Activated naive CD8-positive, alpha-beta T cell treated with anti-CD3 and anti-CD28 coated beads, Interleukin-2, amount 50 U/mL, for 24 hours (primary cell): ENCODE results near the gene RTP2.

Source experiments
- ATAC-seq: fragments of 150-1000 bp; cut with Tn5 transposase; one replicate; pipeline ENCODE4 v1.10.0; 2021
- DNase-seq: peaks from one replicate; pipeline ENCODE4 v3.0.0; 2021
- H3K27ac Mint-ChIP-seq: one replicate; pipeline ENCODE4 v1.8.0; 2021; ENCODE audit warnings: mild to moderate bottlenecking, mixed read lengths
- H3K27me3 Mint-ChIP-seq: one replicate; pipeline ENCODE4 v1.8.0; 2021; ENCODE audit warnings: mixed read lengths
- H3K36me3 Mint-ChIP-seq: one replicate; pipeline ENCODE4 v1.8.0; 2021; ENCODE audit warnings: low read depth, mixed read lengths
- H3K4me1 Mint-ChIP-seq: one replicate; pipeline ENCODE4 v1.8.0; 2021; ENCODE audit warnings: mixed read lengths
- H3K4me3 Mint-ChIP-seq: one replicate; pipeline ENCODE4 v1.8.0; 2021; ENCODE audit warnings: mild to moderate bottlenecking, moderate library complexity, mixed read lengths
- H3K9me3 Mint-ChIP-seq: one replicate; pipeline ENCODE4 v1.8.0; 2021; ENCODE audit warnings: mixed read lengths

The RTP2 gene

DNA sequence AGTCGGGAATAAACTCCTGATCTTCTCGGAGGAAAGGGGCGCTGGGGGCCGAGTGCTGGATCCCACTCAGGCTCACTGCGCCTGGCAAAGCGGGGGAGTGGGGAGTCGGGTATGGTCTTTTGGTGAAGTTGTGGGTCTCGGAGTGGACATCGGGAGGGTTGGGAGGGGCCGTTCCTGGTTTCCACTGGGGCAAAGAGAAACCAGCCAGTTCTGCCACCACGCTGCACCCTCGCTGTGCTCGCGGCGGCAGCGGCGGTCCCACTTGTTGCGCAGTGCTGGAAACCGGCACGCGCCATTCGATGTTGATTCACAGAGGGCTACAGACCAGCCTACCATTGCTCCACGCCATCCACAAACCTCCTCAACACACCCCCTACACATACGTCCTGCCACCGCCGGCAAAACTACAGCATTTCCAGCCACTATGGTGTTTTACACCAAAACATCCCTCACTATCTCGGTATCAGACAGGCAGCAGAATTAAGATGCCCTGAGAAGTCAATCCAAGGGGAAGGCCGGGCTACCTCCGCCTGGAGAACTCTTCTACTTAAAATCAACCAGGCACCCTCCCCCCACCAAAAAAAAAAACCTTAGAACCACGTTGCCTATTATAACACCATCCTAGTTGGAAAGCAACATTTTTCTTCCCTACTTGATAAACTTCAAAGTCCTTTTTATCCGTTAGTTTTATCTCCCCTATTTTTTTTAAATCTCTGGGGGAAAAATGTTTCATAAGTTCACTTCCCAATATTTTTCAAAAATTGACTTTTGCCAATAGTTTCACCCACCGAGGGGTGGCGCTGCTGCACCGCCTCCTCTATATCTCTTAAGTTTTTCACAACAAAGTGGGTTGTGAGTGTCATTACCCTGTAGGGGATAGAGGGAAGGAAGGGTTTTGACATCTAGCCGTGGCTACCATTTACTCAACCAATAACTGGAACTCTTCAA, 39.3 kb upstream of the RTP2 start:
- Mint-ChIP-seq H3K36me3 (peaks cover 8% of the 10 kb centered on the region), H3K27ac (peak overlapping the region; percentile 100), H3K4me3 (peak overlapping the region; percentile 95), H3K9me3 (no peaks in the 10 kb centered on the region), H3K4me1 (peaks cover 70% of the 10 kb centered on the region), H3K27me3 (no peaks in the 10 kb centered on the region)
- peak; percentile 51 for ATAC-seq
- peak; percentile 83 for DNase-seq

DNA sequence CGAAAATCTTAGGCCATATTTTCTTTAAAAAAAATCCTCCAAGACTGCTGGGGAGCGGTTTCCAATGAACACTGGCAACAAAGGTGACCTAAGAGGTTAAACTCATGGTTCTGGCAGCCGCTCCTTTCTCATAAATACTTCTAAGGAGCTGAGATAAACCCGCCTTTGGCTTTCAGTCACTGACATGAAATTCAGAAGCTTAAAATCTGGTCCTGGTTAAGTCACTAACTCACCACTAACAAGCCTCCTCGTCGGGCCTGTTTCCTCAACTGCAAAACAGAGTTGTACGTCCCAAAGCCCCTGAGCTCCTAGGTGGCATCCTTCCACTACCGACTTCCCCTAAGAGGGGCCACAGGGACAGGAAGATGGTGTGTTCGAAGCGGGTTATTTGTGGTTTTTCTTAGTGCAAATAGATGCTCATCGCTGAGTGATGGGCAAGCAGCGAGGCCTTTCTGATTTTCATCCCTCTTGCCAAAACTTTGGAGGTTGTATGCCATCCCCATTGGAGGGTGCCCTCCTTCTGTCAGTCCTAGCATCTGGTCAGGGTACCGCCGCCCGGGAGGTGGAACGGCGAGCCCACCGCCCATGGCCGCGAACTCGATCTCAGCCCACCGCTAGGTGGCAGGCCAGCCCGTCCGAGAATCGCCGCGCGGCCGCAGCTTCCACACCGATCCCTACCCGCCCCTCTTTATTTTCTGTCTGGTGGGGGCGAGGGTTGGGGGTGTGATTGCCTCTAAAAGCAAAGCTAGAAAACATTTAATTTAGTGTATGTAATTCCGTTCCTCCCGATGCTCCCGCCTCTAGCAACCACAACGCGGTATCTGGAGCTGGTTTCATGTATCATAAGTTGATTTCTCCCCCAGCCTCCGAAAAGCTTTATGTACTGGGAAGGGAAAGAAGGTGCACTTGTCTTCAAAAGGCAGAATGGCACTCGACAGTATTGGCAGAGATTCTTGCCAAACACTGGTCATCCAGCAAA, 38.4 kb upstream of the RTP2 start:
- ATAC-seq: no peak
- no peaks in the 10 kb centered on the region for H3K27me3 Mint-ChIP-seq
- DNase-seq: peak; percentile 82
- H3K27ac Mint-ChIP-seq: peak overlapping the region; percentile 100
- no peaks in the 10 kb centered on the region for H3K9me3 Mint-ChIP-seq
- H3K4me3 Mint-ChIP-seq: peak overlapping the region; percentile 95
- peaks cover 69% of the 10 kb centered on the region for H3K4me1 Mint-ChIP-seq
- H3K36me3 Mint-ChIP-seq: peaks cover 8% of the 10 kb centered on the region

DNA sequence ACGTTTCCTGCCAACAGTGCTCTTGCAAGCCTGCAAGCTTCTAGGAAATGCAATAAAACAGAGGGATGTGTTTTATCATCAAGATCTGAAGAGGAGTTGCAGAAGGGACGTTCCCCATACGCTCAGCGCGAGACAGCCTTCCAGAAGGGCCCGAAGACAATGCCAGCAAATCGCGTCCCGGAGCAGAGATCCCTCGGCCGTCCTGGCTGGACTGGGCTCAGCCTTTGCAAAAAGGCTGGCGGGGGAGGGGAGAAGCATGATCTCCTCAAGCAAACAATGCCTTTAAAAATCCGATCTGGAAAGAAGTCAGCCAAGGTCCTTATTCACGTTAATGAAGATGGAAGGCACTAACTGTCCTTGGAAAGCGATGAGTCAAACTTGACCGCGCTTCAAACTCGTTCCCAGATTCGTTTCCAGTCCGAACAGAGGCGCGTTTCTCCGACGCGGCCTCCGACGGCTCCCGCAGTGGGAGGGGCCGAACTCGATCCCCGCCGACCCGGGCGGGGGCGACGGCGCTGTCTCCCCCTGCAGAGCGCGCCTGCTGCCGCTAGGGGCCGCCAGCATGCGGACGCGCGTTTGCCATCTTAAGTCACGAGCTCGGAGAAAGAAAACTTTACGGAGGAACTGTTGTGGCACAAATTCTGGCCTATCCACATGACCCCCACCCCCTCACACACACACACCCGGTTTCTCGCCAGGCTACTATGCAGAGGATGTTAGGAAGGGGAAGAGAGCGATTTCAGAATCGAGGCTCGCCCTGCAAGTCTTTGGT, 37.4 kb upstream of the RTP2 start:
- Mint-ChIP-seq H3K4me3 (peak overlapping the region; percentile 95), H3K27me3 (no peaks in the 10 kb centered on the region), H3K36me3 (peaks cover 8% of the 10 kb centered on the region), H3K4me1 (peaks cover 65% of the 10 kb centered on the region), H3K9me3 (no peaks in the 10 kb centered on the region), H3K27ac (peak overlapping the region; percentile 100)
- DNase-seq (peak; percentile 84), ATAC-seq (peak; percentile 5)

DNA sequence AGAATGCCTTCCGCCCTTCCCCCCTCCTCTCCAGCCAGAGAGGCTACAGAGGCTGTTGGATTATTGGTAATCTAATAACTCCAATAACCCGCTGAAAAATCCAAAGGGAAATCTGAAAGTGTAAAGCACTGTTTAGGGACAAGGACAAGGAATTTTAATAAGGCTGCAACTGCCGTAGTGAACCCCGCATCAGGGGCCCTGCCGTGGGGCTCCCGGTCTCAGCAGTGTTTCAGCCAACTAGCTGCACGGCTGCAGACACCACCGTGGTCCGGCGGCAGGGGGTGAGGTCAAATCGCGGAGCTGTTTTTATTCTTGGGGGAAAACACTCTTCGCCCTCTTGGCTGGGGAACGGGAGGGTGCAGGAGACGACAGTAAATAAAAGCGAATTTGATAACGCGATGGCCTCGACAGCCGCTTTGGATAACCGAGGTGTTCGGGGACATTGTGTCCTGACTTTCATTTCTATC, 36.8 kb upstream of the RTP2 start:
- ATAC-seq (no peak), DNase-seq (peak; percentile 38)
- no peaks in the 10 kb centered on the region for H3K27me3 Mint-ChIP-seq
- peaks cover 4% of the 10 kb centered on the region for H3K36me3 Mint-ChIP-seq
- H3K27ac Mint-ChIP-seq: peak overlapping the region; percentile 100
- peaks cover 65% of the 10 kb centered on the region for H3K4me1 Mint-ChIP-seq
- H3K4me3 Mint-ChIP-seq: peak overlapping the region; percentile 95
- H3K9me3 Mint-ChIP-seq: no peaks in the 10 kb centered on the region

DNA sequence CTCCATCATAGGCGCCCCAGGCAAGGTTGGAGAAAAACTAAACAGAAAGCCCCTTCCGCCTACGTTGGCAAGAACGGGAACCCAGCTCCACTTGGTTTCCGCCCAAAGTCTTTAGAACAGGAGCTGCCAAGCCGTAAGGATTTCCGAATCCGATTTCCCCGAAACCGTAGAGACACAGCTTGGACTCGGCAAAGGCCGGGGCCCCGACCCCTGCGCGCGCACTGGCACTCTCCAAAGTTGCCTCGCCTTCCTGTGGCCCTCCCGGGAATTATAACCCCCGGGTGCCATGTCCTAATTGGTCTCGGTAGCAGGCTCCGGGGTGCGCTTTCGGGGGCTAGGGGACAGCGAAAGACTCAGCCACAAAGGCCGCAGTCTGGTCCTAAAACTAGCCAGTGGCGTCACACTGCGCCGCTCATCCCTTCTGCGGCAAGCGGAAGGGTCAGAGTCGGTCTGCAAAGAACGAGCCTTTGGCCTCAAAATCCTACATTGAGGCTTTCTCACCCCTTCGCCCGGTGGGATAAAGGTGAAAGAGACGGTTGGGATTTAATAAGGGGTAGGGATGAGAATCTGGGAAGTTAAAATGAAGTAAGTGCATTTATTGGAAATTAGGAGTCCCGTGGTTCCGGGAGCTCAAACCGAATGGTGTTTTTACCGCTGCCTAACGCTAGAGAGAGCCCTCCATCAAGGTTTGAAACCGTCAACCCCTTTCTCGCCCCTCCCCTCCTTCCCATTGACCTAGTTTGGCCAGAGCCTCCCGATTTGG, 36.2 kb upstream of the RTP2 start:
- peak; percentile 33 for ATAC-seq

DNA sequence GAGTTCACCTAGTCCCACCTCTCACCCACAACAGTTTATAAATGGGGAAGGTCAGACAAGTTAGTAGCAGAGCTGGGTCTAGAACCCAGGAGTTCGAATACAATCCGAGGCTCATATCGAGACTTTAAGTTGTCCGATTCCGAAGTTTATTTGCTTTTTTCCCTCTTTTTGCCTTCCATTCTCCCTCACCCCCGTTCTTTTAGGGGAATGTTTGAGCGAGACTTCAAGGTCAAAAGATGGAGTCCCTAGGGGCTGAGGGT, 35.6 kb upstream of the RTP2 start:
- Mint-ChIP-seq H3K36me3 (peaks cover 8% of the 10 kb centered on the region), H3K27ac (peak overlapping the region; percentile 100), H3K4me1 (peaks cover 61% of the 10 kb centered on the region), H3K9me3 (no peaks in the 10 kb centered on the region), H3K4me3 (peak overlapping the region; percentile 95), H3K27me3 (no peaks in the 10 kb centered on the region)
- no peak for DNase-seq
- ATAC-seq: no peak

More for the DNA sequence above, 36.2 kb upstream of the RTP2 start:
- Mint-ChIP-seq H3K36me3 (peaks cover 4% of the 10 kb centered on the region), H3K9me3 (no peaks in the 10 kb centered on the region), H3K27me3 (no peaks in the 10 kb centered on the region), H3K4me3 (peak overlapping the region; percentile 95), H3K27ac (peak overlapping the region; percentile 100), H3K4me1 (peaks cover 62% of the 10 kb centered on the region)
- peak; percentile 74 for DNase-seq

DNA sequence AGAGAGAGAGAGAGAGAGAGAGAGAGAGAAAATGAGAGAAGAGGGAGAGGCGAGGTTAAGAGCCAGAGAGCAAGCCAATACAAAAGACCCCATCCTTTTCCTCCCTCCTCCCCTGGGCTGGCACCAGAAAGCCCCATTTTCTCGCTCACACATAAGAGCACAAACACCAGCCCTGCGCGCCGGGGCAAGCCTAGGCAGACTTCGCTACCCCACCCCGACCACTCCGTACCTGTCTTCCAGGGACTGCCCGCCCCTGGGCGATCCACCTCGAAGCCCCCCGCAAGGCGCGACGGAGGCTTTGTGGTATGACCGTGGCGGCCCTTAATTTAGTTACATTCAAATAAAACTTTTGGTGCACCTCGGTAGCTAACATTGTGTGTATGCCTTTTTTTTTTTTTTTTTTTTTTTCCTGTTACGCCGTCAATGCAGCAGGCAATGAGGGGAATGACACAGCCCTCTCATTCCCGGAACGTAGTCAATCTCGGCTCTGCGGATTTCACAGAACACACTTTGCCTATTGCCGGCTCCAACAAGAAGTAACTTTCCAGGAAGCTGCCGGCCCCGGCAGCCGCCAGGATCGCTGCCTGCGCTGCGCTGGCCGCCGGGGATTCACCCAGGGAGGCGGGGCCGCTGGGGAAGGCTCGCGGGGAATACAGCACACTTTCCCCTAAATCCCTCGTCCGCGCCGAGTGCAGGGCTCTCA, 35.2 kb upstream of the RTP2 start:
- DNase-seq (peak; percentile 66), ATAC-seq (peak; percentile 4)
- Mint-ChIP-seq H3K9me3 (no peaks in the 10 kb centered on the region), H3K27ac (peak overlapping the region; percentile 100), H3K4me1 (peaks cover 56% of the 10 kb centered on the region), H3K4me3 (peak overlapping the region; percentile 95), H3K27me3 (no peaks in the 10 kb centered on the region), H3K36me3 (peaks cover 8% of the 10 kb centered on the region)

DNA sequence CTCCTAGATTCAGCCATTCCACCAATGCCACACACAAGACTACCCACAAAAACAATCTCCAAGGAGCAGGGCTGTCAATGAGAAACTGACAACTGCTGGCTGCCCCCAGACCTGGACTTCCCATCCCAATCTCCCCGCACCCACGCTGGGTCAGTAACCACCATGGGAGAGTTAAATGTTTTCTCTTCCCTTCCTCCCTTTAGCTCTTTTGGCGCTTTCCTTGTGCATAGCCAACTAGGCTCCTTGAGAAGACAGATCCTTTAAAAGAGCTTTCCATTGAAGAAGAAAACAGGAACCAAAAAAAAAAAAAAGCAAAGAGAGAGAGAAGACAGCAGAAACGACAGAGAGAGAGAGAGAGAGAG, 34.6 kb upstream of the RTP2 start:
- no peak for DNase-seq
- ATAC-seq: no peak
- Mint-ChIP-seq H3K27me3 (no peaks in the 10 kb centered on the region), H3K9me3 (no peaks in the 10 kb centered on the region), H3K4me3 (peak overlapping the region; percentile 95), H3K4me1 (peaks cover 51% of the 10 kb centered on the region), H3K36me3 (peaks cover 8% of the 10 kb centered on the region), H3K27ac (peak overlapping the region; percentile 100)

DNA sequence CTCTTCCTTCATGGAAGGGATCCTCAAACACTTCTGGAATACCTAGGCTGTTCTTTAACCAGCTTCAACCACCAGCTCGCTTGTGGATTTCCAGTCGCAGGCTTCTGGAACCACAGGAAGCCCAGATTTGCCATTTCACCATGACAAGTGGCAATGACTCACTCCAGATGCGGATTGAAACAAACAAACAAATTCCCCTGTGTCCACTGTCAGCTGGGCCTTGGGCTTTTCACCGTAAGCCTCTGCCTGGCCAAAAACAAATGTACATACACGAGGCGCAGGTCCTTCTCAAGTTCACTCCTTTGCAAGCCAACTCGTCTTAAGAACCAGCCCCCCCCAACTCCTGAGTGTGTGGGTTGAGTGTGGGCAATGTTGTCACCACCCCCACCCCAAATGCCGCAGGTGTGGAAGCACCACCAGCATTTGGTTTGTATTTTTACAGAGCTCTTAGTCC, 34.1 kb upstream of the RTP2 start:
- Mint-ChIP-seq H3K4me3 (peak overlapping the region; percentile 95), H3K27ac (peak overlapping the region; percentile 100), H3K9me3 (no peaks in the 10 kb centered on the region), H3K4me1 (peaks cover 45% of the 10 kb centered on the region), H3K27me3 (no peaks in the 10 kb centered on the region), H3K36me3 (peaks cover 11% of the 10 kb centered on the region)
- no peak for DNase-seq
- ATAC-seq: no peak

DNA sequence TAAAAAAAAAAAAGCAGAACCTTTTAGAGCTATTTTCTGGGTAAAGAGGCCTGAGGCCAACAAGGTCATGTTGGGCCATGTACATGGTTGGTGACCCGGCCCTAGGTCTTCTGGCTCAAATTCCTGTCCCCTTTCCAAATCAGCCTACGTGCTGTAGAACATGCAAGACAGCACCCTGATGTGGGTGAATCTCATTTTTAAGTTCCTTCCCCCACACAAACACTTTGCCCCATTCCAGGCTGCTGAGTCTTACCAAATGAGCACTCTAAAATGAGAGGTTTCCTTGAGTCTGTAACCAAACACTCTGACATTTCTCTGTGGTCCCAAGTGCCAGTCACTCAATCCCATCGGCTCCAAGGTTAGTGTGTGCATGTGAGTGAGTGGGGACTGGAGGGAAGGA, 33.5 kb upstream of the RTP2 start:
- no peak overlapping the region for H3K4me3 Mint-ChIP-seq

DNA sequence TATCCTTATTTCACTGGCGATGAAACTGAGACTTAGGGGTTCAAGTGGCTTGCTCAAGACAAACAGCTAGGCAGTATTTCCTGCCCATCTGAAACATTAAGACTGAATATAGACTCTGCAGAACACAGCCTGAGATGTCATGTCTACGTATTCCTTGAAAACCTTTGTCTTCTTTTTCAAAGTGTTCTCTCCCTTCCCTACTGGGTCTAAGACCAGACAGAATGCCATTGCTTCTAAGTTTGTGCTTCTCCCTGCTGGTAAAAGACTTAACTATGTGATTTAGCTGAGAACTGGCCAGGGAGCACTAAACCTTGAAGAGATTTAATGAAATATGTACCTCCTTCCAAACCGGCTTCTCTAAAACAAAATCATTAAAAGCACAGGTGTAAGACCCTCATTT, 33.0 kb upstream of the RTP2 start:
- no peak for DNase-seq
- Mint-ChIP-seq H3K36me3 (peaks cover 12% of the 10 kb centered on the region), H3K27me3 (no peaks in the 10 kb centered on the region), H3K4me1 (peaks cover 35% of the 10 kb centered on the region), H3K9me3 (no peaks in the 10 kb centered on the region), H3K4me3 (no peak overlapping the region), H3K27ac (no peak overlapping the region)
- ATAC-seq: no peak

More for the DNA sequence above, 33.5 kb upstream of the RTP2 start:
- no peak for ATAC-seq
- H3K36me3 Mint-ChIP-seq: peaks cover 12% of the 10 kb centered on the region
- DNase-seq: no peak
- H3K4me1 Mint-ChIP-seq: peaks cover 39% of the 10 kb centered on the region
- H3K9me3 Mint-ChIP-seq: no peaks in the 10 kb centered on the region
- H3K27me3 Mint-ChIP-seq: no peaks in the 10 kb centered on the region
- no peak overlapping the region for H3K27ac Mint-ChIP-seq

DNA sequence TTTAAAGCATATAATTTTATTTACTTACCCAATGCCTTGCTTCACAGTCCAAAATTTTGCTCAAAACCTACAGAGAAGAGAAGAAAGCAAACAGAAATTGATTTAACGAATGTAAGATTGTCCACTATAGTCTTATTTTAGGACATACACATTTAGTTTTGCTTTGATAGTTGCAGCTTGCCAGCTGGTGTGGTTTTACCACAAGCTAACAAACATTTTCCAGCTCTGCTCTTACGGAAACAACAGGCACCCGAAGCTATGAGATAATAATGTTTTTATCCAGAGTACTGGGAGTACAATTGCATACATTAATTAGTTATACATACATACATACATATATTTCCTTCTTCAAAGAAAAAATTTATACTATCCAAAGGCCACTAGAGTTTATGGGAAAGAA, 32.5 kb upstream of the RTP2 start:
- H3K4me1 Mint-ChIP-seq: peaks cover 30% of the 10 kb centered on the region
- no peak overlapping the region for H3K27ac Mint-ChIP-seq
- H3K9me3 Mint-ChIP-seq: no peaks in the 10 kb centered on the region
- no peak overlapping the region for H3K4me3 Mint-ChIP-seq
- peaks cover 16% of the 10 kb centered on the region for H3K36me3 Mint-ChIP-seq
- ATAC-seq (no peak), DNase-seq (no peak)
- H3K27me3 Mint-ChIP-seq: no peaks in the 10 kb centered on the region

DNA sequence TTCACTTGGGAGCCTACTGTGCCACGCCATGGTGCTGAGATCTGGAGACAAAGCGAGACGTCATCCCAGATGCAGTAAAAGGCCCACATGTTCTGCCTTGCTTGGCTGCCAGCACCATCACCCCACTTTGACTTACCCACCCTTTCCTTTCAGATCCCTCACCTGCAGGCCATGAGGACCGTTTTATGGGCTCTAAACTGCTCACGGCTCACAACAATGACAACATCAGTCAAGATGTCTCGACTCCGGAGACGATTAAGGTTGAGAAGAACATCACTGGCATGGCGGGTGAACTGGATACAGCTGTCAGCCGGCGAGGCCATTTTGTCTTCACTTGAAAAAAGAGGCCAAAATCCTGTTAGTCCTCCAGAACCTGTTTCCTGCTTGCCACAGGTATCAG, 31.0 kb upstream of the RTP2 start:
- DNase-seq (no peak), ATAC-seq (no peak)
- Mint-ChIP-seq H3K27me3 (no peaks in the 10 kb centered on the region), H3K4me1 (peaks cover 19% of the 10 kb centered on the region), H3K4me3 (no peak overlapping the region), H3K9me3 (no peaks in the 10 kb centered on the region), H3K27ac (no peak overlapping the region), H3K36me3 (peaks cover 19% of the 10 kb centered on the region)
